ENCODE data around the gene CCDC93. TPM values are rescaled to one million over a fixed set of nuclear protein-coding genes. Genes with fewer than 3 reads are reported as not detected.

CCDC93 gene
- total and polyA plus RNA-seq, 10 of the 15 experiments (the other 5 are each of a cell fraction or from before 2014, with no cell fraction given): 3.6 to 27.2 (median 13.5) TPM

GRCh38 chr2:118051826-118052358 is 38.0 kb upstream of the CCDC93 start (continued):
- TF ChIP-seq ZNF592 (IDR thresholded peaks at IDR 0.05) (no peak), CBX5 (IDR thresholded peaks at IDR 0.05; ENCODE audit: low read depth) (no peak), PAX5 (IDR thresholded peaks at IDR 0.05; ENCODE audit: borderline replicate concordance, low read depth, low read length) (no peak)

GRCh38 chr2:118050974-118051373 is 37.1 kb upstream of the CCDC93 start:
- Histone ChIP-seq H3K4me3 (no peak overlapping the region), H3K4me2 (ENCODE audit: control insufficient read depth, insufficient read depth) (no peak overlapping the region), H3K36me3 (ENCODE audit: control insufficient read depth in 2 of 2, insufficient read depth in 2 of 2, low read length in 1 of 2) (no peaks in the 10 kb centered on the region), H4K20me1 (ENCODE audit: control insufficient read depth, insufficient read depth) (no peaks in the 10 kb centered on the region), H3K4me1 (ENCODE audit: control insufficient read depth, insufficient read depth, low read length) (peaks cover 19% of the 10 kb centered on the region), H3K27ac (ENCODE audit: control insufficient read depth, insufficient read depth) (no peak overlapping the region), H3K9me3 (replicated peaks; ENCODE audit: control insufficient read depth, insufficient read depth, low read length) (no peaks in the 10 kb centered on the region), H3K9ac (ENCODE audit: control insufficient read depth, insufficient read depth, low read length) (no peak overlapping the region), H3K27me3 (replicated peaks in 1 of 2; ENCODE audit: control insufficient read depth in 2 of 2, insufficient read depth in 2 of 2, low read length in 1 of 2) (no peaks in the 10 kb centered on the region), H2AFZ (ENCODE audit: control insufficient read depth, low read depth, low read length) (no peak overlapping the region), H3K79me2 (ENCODE audit: control insufficient read depth, insufficient read depth, low read length) (no peaks in the 10 kb centered on the region)
- RAD21 ChIA-PET (ENCODE audit: unreplicated experiment): interaction anchor here (1.0 to 8.6 kb wide), 3 partner anchors 12 to 48 kb away, joined by 4 to 266 read pairs (median 4); no protein-coding TSS in a partner anchor
- ATAC-seq (no peak), FAIRE-seq (no peak), DNase-seq (ENCODE audit: low read depth, low spot score) (no peak)
- CTCF ChIA-PET: interaction anchor here (0.7 to 13.2 kb wide), 6 partner anchors 13 to 805 kb away, joined by 3 to 626 read pairs (median 4); no protein-coding TSS in a partner anchor
- BruUV-seq (replicated peaks): no TSS peak
- in situ Hi-C loops (cut with MboI) (no loop called here), intact Hi-C loops (cut with micrococcal nuclease; ENCODE audit: unreplicated experiment) (no loop called here)
- WGBS (ENCODE audit: insufficient coverage, insufficient replicate concordance, low lambda C conversion rate, missing lambda C conversion rate): 90% methylated on average over 2 of the region's 2 CpGs
- SMC1A ChIA-PET (ENCODE audit: uncharacterized antibody, unreplicated experiment): interaction anchor here (0.6 to 7.9 kb wide), 6 partner anchors 9 to 1303 kb away, joined by 3 to 358 read pairs (median 4); no protein-coding TSS in a partner anchor
- POLR2A ChIA-PET: no interaction called here
- TF ChIP-seq CUX1 (IDR thresholded peaks at IDR 0.05; ENCODE audit: insufficient replicate concordance, low read depth, low read length) (no peak), MTA2 (IDR thresholded peaks at IDR 0.05; ENCODE audit: low read depth) (peak; percentile 58), USF1 (IDR thresholded peaks at IDR 0.05; ENCODE audit: borderline replicate concordance, extremely low read length, insufficient read depth, low read depth, low read length) (no peak), EED (IDR thresholded peaks at IDR 0.05; ENCODE audit: low read depth) (no peak)

Measured in GM12878 (cell line).